SK-N-MC (cell line): Measurements from ENCODE around the gene DLG2.

Source experiments
- EZH2 ChIP-seq: fragments of 200-600 bp; sonication (generic); IDR thresholded peaks from one replicate; pipeline ENCODE4 v1.6.1; 2017; ENCODE audit warnings: antibody characterized with exemption
- FOXP2 ChIP-seq: optimal IDR thresholded peaks from 2 replicates; pipeline ENCODE3; 2011; ENCODE audit warnings: mild to moderate bottlenecking, moderate library complexity; ENCODE audit not compliant: insufficient read depth; ENCODE audit errors: extremely low read length, control extremely low read depth
- POLR2AphosphoS5 ChIP-seq: IDR thresholded peaks from 2 replicates; pipeline ENCODE4 v1.6.1; 2012; ENCODE audit warnings: mild to moderate bottlenecking, low read depth, low read length, borderline replicate concordance

GRCh38 chr11:84962018-84962417 is 665.1 kb downstream of the DLG2 start:
- TF ChIP-seq POLR2AphosphoS5 (no peak), EZH2 (no peak), FOXP2 (no peak)
